HG02642 (cell line): ENCODE measurements around the gene ABHD15.

Source experiments
- ATAC-seq: cut with Tn5 transposase; IDR thresholded peaks from one replicate; pipeline ENCODE4 v1.9.1; 2021; ENCODE audit warnings: mild to moderate bottlenecking; ENCODE audit not compliant: unreplicated experiment, poor library complexity

The ABHD15 gene

GRCh38 chr17:29595107-29595942 lies 28.5 kb upstream of the ABHD15 start:
- no peak for ATAC-seq

GRCh38 chr17:29594519-29595090 lies 27.8 kb upstream of the ABHD15 start:
- ATAC-seq = no peak

- no peak for ATAC-seq
Observed at GRCh38 chr17:29593591-29594518, 27.0 kb upstream of the ABHD15 start.

GRCh38 chr17:29592850-29593551 lies 26.2 kb upstream of the ABHD15 start, which contains the start of gene ANKRD13B:
ANKRD13B (plus strand) TSS chr17:29593132; CDS start chr17:29593622, 490 bp downstream.
- no peak for ATAC-seq

GRCh38 chr17:29591737-29592608 lies 25.1 kb upstream of the ABHD15 start:
- peak; percentile 27 for ATAC-seq

- ATAC-seq = no peak
Observed at GRCh38 chr17:29591146-29591736, 24.4 kb upstream of the ABHD15 start.

GRCh38 chr17:29590411-29591145 lies 23.7 kb upstream of the ABHD15 start:
- no peak for ATAC-seq

GRCh38 chr17:29589524-29590410 lies 22.9 kb upstream of the ABHD15 start, which contains the start of gene GIT1:
GIT1 (minus strand) TSS chr17:29589648; CDS start chr17:29589378, 270 bp downstream.
- peak; percentile 66 for ATAC-seq

- peak; percentile 17 for ATAC-seq
Observed at GRCh38 chr17:29588562-29589411, 21.9 kb upstream of the ABHD15 start.

- no peak for ATAC-seq
Observed at GRCh38 chr17:29588017-29588561, 21.3 kb upstream of the ABHD15 start.

- ATAC-seq = no peak
Observed at GRCh38 chr17:29587591-29587990, 20.8 kb upstream of the ABHD15 start.

GRCh38 chr17:29586676-29587469 lies 20.0 kb upstream of the ABHD15 start:
- ATAC-seq = no peak

GRCh38 chr17:29585080-29585751 lies 18.4 kb upstream of the ABHD15 start:
- no peak for ATAC-seq

GRCh38 chr17:29584452-29585079 lies 17.7 kb upstream of the ABHD15 start:
- no peak for ATAC-seq
